H1 (cell line): ENCODE measurements around the gene SRXN1. TPM values are rescaled to one million over a fixed set of nuclear protein-coding genes. Genes with fewer than 3 reads are reported as not detected.

Experiments used
- polyA plus RNA-seq, 7 experiments: library from polyadenylated mRNA; depleted of rRNA in 3 of 7; stranded (reverse) in 5 of 7; unstranded in 2 of 7; fragments of >200 nt in 5 of 7; fragments of 200-250 nt in 2 of 7; gene quantifications; 1 replicate in 5 of 7; 2 replicates in 1 of 7; 4 replicates in 1 of 7; pipeline versions ENCODE4 v1.2.1 to v1.2.3, GENCODE V29; 2011 to 2013; ENCODE audit warnings: missing spikeins in 2 of 7, mixed read lengths in 2 of 7
- total RNA-seq: library from RNA; stranded (reverse); fragmentation: NEBNext Ultra II Directional; extraction: Animal tissue kit (Norgen Biotek cat#: 25700); gene quantifications from 2 replicates; pipeline ENCODE4 v1.2.1, GENCODE V29; 2021

Gene SRXN1
- total and polyA plus RNA-seq, 2 of the 8 experiments (the other 6 are each of a cell fraction or from before 2014, with no cell fraction given): 12.2 to 15.8 TPM

Other genes starting within 250 kb of the SRXN1 start
- 48.7 and 54.7 TPM in 2 replicates for gene RBCK1, start 244.9 kb downstream of the SRXN1 start, total RNA-seq
- 43.1 and 60.1 TPM in 2 replicates for gene RBCK1, start 244.9 kb downstream of the SRXN1 start, polyA plus RNA-seq (2011; rRNA removed)
- gene TBC1D20, start 190.7 kb downstream of the SRXN1 start, total RNA-seq: 16.2 and 17.1 TPM in 2 replicates
- 14.5 and 17.4 TPM in 2 replicates for gene TBC1D20, start 190.7 kb downstream of the SRXN1 start, polyA plus RNA-seq (2011; rRNA removed)
- gene CSNK2A1, start 109.4 kb downstream of the SRXN1 start, total RNA-seq: 247 and 260 TPM in 2 replicates
- 107 and 117 TPM in 2 replicates for gene CSNK2A1, start 109.4 kb downstream of the SRXN1 start, polyA plus RNA-seq (2011; rRNA removed)
- 6.9 and 7.3 TPM in 2 replicates for gene TCF15, start 42.9 kb downstream of the SRXN1 start, total RNA-seq
- 3.7 and 4.4 TPM in 2 replicates for gene TCF15, start 42.9 kb downstream of the SRXN1 start, polyA plus RNA-seq (2011; rRNA removed)
- gene SCRT2, start 22.6 kb upstream of the SRXN1 start, total RNA-seq: 0.27 and 0.34 TPM in 2 replicates
- 0.12 and 0.14 TPM in 2 replicates for gene SCRT2, start 22.6 kb upstream of the SRXN1 start, polyA plus RNA-seq (2011; rRNA removed)
- 3.9 and 4.2 TPM in 2 replicates for gene SLC52A3, start 115.3 kb upstream of the SRXN1 start, total RNA-seq
- gene SLC52A3, start 115.3 kb upstream of the SRXN1 start, polyA plus RNA-seq (2011; rRNA removed): 2.3 and 4.2 TPM in 2 replicates
- gene FAM110A, start 180.5 kb upstream of the SRXN1 start, total RNA-seq: 10.9 and 13.1 TPM in 2 replicates
- gene FAM110A, start 180.5 kb upstream of the SRXN1 start, polyA plus RNA-seq (2011; rRNA removed): 10.1 and 18.5 TPM in 2 replicates